OCI-LY1 (cell line): ENCODE data around the gene RAF1.
"Not testable (repeated sequence)": the region's sequence is repeated elsewhere in the genome, so short reads cannot be mapped to it uniquely, and the experiment has no call there.

Experiments
- H2AFZ ChIP-seq: fragments of 200-600 bp; sonication (generic), shearing (Covaris generic); 2 replicates; pipeline ENCODE4 v1.6.0; 2014; ENCODE audit warnings: antibody characterized with exemption, mild to moderate bottlenecking, low read length
- H3F3A ChIP-seq: fragments of 200-600 bp; sonication (generic), shearing (Covaris generic); 2 replicates; pipeline ENCODE4 v1.6.0; 2014; ENCODE audit warnings: mild to moderate bottlenecking, antibody characterized with exemption, low read length, moderate library complexity; ENCODE audit not compliant: insufficient read depth
- H3K27ac ChIP-seq: fragments of 200-600 bp; sonication (generic); 2 replicates; pipeline ENCODE4 v1.5.1; 2014; ENCODE audit warnings: low read length, mixed run types, mild to moderate bottlenecking, low read depth; ENCODE audit not compliant: poor library complexity, severe bottlenecking
- H3K27me3 ChIP-seq: fragments of 200-600 bp; sonication (generic); 2 replicates; pipeline ENCODE4 v1.6.0; 2014; ENCODE audit warnings: antibody characterized with exemption, mild to moderate bottlenecking, low read length, moderate library complexity; ENCODE audit not compliant: insufficient read depth
- H3K36me3 ChIP-seq: fragments of 200-600 bp; sonication (generic); 2 replicates; pipeline ENCODE4 v1.6.1; 2014; ENCODE audit warnings: mild to moderate bottlenecking, antibody characterized with exemption, low read length, moderate library complexity, mixed read lengths; ENCODE audit not compliant: insufficient read depth
- H3K4me1 ChIP-seq: fragments of 200-600 bp; sonication (generic); 2 replicates; pipeline ENCODE4 v1.5.1; 2014; ENCODE audit warnings: mild to moderate bottlenecking, low read length, moderate library complexity; ENCODE audit not compliant: insufficient read depth, severe bottlenecking
- H3K4me2 ChIP-seq: fragments of 200-600 bp; sonication (generic), shearing (Covaris generic); 2 replicates; pipeline ENCODE4 v1.6.1; 2014; ENCODE audit warnings: low read length
- H3K4me3 ChIP-seq: fragments of 200-600 bp; sonication (generic); 2 replicates; pipeline ENCODE4 v1.5.1; 2014; ENCODE audit warnings: low read length, low read depth, mild to moderate bottlenecking, mixed read lengths; ENCODE audit not compliant: poor library complexity, severe bottlenecking
- H3K79me2 ChIP-seq: fragments of 200-600 bp; shearing (Covaris generic); 2 replicates; pipeline ENCODE4 v1.6.1; 2016; ENCODE audit warnings: mixed run types, low read length, mixed read lengths; ENCODE audit not compliant: insufficient read depth
- H3K9ac ChIP-seq: fragments of 200-600 bp; sonication (generic), shearing (Covaris generic); 2 replicates; pipeline ENCODE4 v1.6.1; 2014; ENCODE audit warnings: mild to moderate bottlenecking, low read length, mixed read lengths
- H3K9me2 ChIP-seq: fragments of 200-600 bp; sonication (generic), shearing (Covaris generic); 2 replicates; pipeline ENCODE4 v1.6.1; 2014; ENCODE audit warnings: low read depth, mild to moderate bottlenecking, low read length, mixed read lengths
- H3K9me3 ChIP-seq: fragments of 200-600 bp; shearing (Covaris generic); 2 replicates; pipeline ENCODE4 v1.6.1; 2014; ENCODE audit warnings: low read length, mixed read lengths
- H4K20me1 ChIP-seq: fragments of 200-600 bp; sonication (generic), shearing (Covaris generic); 2 replicates; pipeline ENCODE4 v1.6.0; 2016; ENCODE audit warnings: mild to moderate bottlenecking, low read length; ENCODE audit not compliant: insufficient read depth
- EZH2 ChIP-seq: fragments of 200-600 bp; sonication (generic), shearing (Covaris generic); IDR thresholded peaks from 2 replicates; pipeline ENCODE4 v1.8.0; 2017; ENCODE audit warnings: borderline replicate concordance, mixed run types, mild to moderate bottlenecking, antibody characterized with exemption, low read length, moderate library complexity, mixed read lengths
- TF ChIP-seq, protein P1 (sequence below): fragments of 200-600 bp; sonication (generic), shearing (Covaris generic); IDR thresholded peaks from 2 replicates; pipeline ENCODE4 v1.5.1; 2017; ENCODE audit warnings: mild to moderate bottlenecking, antibody characterized with exemption, low read length, moderate library complexity, mixed read lengths

The RAF1 gene

DNA sequence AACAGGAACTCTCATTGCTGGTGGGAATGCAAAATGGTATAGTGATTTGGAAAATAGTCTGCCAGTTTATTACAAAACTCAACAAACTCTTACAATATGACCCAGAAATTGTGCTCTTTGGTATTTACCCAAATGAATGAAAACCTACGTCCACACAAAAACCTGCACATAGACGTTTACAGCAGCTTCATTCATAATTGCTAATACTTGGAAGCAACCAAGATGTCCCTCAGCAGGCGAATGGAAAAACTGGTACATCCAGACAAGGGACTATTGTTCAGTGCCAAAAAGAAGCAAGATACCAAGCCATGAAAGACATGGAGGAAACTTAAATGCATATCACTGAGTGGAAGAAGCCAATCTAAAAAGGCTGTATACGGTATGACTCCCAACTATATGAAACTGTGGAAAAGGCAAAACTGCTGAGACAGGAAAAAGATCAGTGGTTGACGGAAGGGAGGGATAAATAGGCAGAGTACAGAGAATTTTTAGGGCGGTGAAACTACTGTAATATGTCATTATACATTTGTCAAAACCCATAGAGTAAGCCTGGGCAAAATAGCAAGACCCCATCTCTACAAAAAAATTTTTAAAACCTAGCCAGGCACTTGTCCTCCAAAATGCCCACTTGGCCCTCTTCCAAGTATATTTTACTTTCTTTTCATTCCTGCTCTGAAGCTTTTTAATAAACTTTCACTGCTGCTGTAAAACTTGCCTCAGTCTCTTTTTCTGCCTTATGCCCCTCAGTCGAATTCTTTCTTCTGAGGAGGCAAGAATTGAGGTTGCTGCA lies 113.8 kb downstream of the RAF1 start:
- Histone ChIP-seq H3K9me3 (no peaks in the 10 kb centered on the region), H3K9ac (no peak overlapping the region), H3K79me2 (no peaks in the 10 kb centered on the region), H3K36me3 (no peaks in the 10 kb centered on the region), H3K4me3 (no peak overlapping the region), H3F3A (no peaks in the 10 kb centered on the region), H2AFZ (no peak overlapping the region), H4K20me1 (no peaks in the 10 kb centered on the region), H3K4me1 (peaks cover 5% of the 10 kb centered on the region), H3K27me3 (no peaks in the 10 kb centered on the region), H3K27ac (no peak overlapping the region), H3K4me2 (no peak overlapping the region), H3K9me2 (no peaks in the 10 kb centered on the region)
- no peak for TF ChIP-seq EZH2
- TF ChIP-seq, protein P1, sequence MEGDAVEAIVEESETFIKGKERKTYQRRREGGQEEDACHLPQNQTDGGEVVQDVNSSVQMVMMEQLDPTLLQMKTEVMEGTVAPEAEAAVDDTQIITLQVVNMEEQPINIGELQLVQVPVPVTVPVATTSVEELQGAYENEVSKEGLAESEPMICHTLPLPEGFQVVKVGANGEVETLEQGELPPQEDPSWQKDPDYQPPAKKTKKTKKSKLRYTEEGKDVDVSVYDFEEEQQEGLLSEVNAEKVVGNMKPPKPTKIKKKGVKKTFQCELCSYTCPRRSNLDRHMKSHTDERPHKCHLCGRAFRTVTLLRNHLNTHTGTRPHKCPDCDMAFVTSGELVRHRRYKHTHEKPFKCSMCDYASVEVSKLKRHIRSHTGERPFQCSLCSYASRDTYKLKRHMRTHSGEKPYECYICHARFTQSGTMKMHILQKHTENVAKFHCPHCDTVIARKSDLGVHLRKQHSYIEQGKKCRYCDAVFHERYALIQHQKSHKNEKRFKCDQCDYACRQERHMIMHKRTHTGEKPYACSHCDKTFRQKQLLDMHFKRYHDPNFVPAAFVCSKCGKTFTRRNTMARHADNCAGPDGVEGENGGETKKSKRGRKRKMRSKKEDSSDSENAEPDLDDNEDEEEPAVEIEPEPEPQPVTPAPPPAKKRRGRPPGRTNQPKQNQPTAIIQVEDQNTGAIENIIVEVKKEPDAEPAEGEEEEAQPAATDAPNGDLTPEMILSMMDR, result no peak

DNA sequence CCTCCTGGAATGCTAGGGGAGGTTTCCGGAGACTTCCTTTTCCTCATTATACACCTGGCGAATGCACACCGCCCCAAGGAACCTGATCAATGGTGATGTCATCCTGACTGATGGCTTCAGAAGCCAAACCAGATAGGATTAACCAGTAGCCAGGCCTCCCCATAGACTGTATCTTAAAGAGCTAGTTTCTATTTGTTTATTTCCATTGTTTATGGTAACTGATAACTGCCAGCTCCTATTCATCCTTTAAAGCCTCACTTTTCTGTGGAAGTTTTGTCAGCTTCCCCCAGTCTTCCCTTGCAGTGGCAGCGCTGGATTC lies 118.5 kb downstream of the RAF1 start, which contains the start of gene MKRN2OS:
Gene MKRN2OS (minus strand): TSS at position 27 of the 319 bp plus-strand sequence. CDS start 35 bp downstream, outside the sequence.
- no peaks in the 10 kb centered on the region for H3K9me3 ChIP-seq
- no peak within 1 kb of the TSS for H3K27ac ChIP-seq
- TF ChIP-seq, protein P1, result no peak
- TF ChIP-seq EZH2, result no peak
- H2AFZ ChIP-seq, result no peak within 1 kb of the TSS
- no peak within 1 kb of the TSS for H3K4me2 ChIP-seq
- no peaks in the 10 kb centered on the region for H3K9me2 ChIP-seq
- H3K36me3 ChIP-seq, result no peaks in the 10 kb centered on the region
- H3K27me3 ChIP-seq, result no peaks in the 10 kb centered on the region
- no peaks in the 10 kb centered on the region for H3F3A ChIP-seq
- no peaks in the 10 kb centered on the region for H3K4me1 ChIP-seq
- no peaks in the 10 kb centered on the region for H4K20me1 ChIP-seq
- H3K9ac ChIP-seq, result no peak within 1 kb of the TSS
- H3K79me2 ChIP-seq, result no peaks in the 10 kb centered on the region
- no peak within 1 kb of the TSS for H3K4me3 ChIP-seq

GRCh38 chr3:12544652-12545472 lies 119.1 kb downstream of the RAF1 start:
- Histone ChIP-seq H3K79me2 (no peaks in the 10 kb centered on the region), H3K27me3 (no peaks in the 10 kb centered on the region), H3K4me3 (no peak overlapping the region), H3K4me2 (no peak overlapping the region), H3K27ac (no peak overlapping the region), H2AFZ (no peak overlapping the region), H3F3A (no peaks in the 10 kb centered on the region), H3K9me3 (no peaks in the 10 kb centered on the region), H3K36me3 (no peaks in the 10 kb centered on the region), H3K9ac (no peak overlapping the region), H4K20me1 (no peaks in the 10 kb centered on the region), H3K4me1 (no peaks in the 10 kb centered on the region), H3K9me2 (no peaks in the 10 kb centered on the region)
- TF ChIP-seq, protein P1, result no peak
- TF ChIP-seq EZH2, result no peak

DNA sequence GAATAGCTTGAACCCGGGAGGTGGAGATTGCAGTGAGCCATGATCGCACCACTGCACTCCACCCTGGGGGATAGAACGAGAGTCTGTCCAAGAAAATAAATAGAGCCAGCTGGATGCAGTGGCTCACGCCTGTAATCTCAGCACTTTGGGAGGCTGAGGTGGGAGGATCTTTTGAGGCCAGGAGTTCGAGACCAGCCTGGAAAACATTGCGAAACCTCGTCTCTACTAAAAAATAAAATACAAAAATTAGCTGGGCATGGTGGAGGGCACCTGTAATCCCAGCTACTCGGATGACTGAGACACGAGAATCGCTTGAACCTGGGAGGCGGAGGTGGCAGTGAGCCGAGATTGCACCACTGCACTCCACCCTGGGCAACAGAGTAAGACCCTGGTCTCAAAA lies 120.4 kb downstream of the RAF1 start:
- H3K9me2 ChIP-seq, H3K36me3 ChIP-seq, H3K4me1 ChIP-seq, H3K9ac ChIP-seq, H3K4me3 ChIP-seq, H3K9me3 ChIP-seq, H3K4me2 ChIP-seq, H4K20me1 ChIP-seq, H3K27ac ChIP-seq, H3K79me2 ChIP-seq, H2AFZ ChIP-seq, H3K27me3 ChIP-seq, H3F3A ChIP-seq: not testable (repeated sequence)
